ENCODE measurements around the gene TIAM2. TPM values are rescaled to one million over a fixed set of nuclear protein-coding genes. Genes with fewer than 3 reads are reported as not detected.
A peak's percentile ranks its signal among the peaks of the same experiment; 100 is the strongest.

Gene TIAM2
- total RNA-seq, 4 donors from 2014 or later, result 9.2 to 18.2 (median 11.4) TPM

DNA sequence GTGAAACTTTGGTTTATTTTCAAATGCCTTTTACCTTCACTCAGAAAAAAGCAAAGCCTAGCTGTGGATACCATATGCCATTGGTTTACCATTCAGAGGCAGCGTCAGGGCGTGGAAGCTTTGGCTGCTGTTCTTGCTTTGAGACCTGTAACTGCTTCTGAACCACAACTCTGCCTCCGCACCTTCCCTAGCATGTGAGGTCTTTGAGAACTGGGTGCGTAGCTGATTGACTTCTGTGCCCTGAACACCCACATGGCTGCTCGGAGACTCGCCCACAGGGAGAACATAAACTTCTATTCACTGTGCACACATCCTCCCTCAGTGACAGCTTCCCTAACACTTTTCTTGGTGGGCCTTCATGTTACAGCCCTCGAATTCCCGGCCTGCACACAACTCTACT lies 257.5 kb downstream of the TIAM2 start:
- H3K27ac ChIP-seq, result peak overlapping the region in 1 of 4 donors; percentile 62
- no peak for DNase-seq (ENCODE audit: low spot score in 2 of 2)
- WGBS, 2 donors, result 66 to 76% methylated on average over 8 of the region's 8 CpGs
- H3K36me3 ChIP-seq, result peaks cover 0 to 69% (median 6%) of the 10 kb centered on the region in 3 donors
- H3K4me1 ChIP-seq, result peaks cover 0 to 8% (median 0%) of the 10 kb centered on the region in 4 donors
- TF ChIP-seq EP300 (IDR thresholded peaks at IDR 0.05) (peak in 1 of 2 donors; percentile 32), POLR2A (IDR thresholded peaks at IDR 0.05) (no peak)
- no peaks in the 10 kb centered on the region for H3K27me3 ChIP-seq
- H3K4me3 ChIP-seq, result no peak overlapping the region
- no peaks in the 10 kb centered on the region for H3K9me3 ChIP-seq

DNA sequence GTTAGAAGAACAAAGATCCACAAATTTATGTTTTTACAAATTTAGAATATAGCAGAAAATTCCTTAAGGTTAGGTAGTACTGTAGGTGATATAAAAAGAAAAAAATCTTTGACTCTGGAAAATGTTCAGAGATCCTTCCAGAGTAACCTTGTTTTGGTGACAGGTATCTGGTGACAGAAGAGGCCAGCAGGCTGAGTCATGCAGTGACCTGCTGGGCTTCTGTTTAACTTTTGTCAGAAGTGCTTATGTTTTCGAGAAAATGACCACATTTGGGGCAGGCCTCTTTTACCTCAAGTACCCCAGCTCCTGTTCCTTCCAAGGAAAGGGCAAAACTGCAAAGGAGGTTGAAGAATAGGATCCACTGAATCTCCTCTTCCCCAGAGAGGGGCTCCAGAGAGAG lies 258.2 kb downstream of the TIAM2 start:
- Histone ChIP-seq H3K9me3 (no peaks in the 10 kb centered on the region), H3K4me3 (no peak overlapping the region), H3K36me3 (peaks cover 0 to 73% (median 6%) of the 10 kb centered on the region in 3 donors), H3K4me1 (peaks cover 0 to 3% (median 0%) of the 10 kb centered on the region in 4 donors), H3K27me3 (no peaks in the 10 kb centered on the region), H3K27ac (peak overlapping the region in 1 of 4 donors; percentile 62)
- TF ChIP-seq, protein P1, sequence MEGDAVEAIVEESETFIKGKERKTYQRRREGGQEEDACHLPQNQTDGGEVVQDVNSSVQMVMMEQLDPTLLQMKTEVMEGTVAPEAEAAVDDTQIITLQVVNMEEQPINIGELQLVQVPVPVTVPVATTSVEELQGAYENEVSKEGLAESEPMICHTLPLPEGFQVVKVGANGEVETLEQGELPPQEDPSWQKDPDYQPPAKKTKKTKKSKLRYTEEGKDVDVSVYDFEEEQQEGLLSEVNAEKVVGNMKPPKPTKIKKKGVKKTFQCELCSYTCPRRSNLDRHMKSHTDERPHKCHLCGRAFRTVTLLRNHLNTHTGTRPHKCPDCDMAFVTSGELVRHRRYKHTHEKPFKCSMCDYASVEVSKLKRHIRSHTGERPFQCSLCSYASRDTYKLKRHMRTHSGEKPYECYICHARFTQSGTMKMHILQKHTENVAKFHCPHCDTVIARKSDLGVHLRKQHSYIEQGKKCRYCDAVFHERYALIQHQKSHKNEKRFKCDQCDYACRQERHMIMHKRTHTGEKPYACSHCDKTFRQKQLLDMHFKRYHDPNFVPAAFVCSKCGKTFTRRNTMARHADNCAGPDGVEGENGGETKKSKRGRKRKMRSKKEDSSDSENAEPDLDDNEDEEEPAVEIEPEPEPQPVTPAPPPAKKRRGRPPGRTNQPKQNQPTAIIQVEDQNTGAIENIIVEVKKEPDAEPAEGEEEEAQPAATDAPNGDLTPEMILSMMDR (IDR thresholded peaks at IDR 0.05), result no peak
- TF ChIP-seq POLR2A (IDR thresholded peaks at IDR 0.05), result no peak
- TF ChIP-seq EP300 (IDR thresholded peaks at IDR 0.05), result no peak
- 63 to 82% methylated on average over 1 of the region's 1 CpG for WGBS, 2 donors
- no peak for DNase-seq (ENCODE audit: low spot score in 2 of 2)

DNA sequence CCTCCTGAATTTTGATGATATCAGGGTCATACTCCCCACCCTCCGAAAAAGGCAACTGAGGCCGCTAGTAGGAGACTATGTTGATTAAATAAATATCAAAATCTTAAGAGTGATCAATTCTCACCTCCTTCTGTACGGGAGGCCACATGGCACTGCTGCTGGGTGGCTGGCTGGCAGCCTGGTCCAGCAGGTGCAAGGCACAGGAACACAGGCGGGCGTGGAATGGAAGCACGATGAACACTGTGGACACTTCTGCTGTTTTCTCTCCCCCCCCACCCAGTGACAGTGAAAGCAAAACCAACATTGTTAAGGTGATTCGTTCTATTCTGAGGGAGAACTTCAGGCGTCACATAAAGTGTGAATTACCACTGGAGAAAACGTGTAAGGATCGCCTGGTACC lies 259.0 kb downstream of the TIAM2 start:
- WGBS, 2 donors, result 89 to 93% methylated on average over 10 of the region's 10 CpGs
- TF ChIP-seq POLR2A (IDR thresholded peaks at IDR 0.05), result no peak
- TF ChIP-seq, protein P1 (IDR thresholded peaks at IDR 0.05), result no peak
- TF ChIP-seq EP300 (IDR thresholded peaks at IDR 0.05), result no peak
- Histone ChIP-seq H3K4me3 (no peak overlapping the region), H3K4me1 (no peaks in the 10 kb centered on the region), H3K36me3 (peaks cover 0 to 80% (median 6%) of the 10 kb centered on the region in 3 donors), H3K27ac (no peak overlapping the region), H3K27me3 (no peaks in the 10 kb centered on the region), H3K9me3 (no peaks in the 10 kb centered on the region)
- no peak for DNase-seq (ENCODE audit: low spot score in 2 of 2)

DNA sequence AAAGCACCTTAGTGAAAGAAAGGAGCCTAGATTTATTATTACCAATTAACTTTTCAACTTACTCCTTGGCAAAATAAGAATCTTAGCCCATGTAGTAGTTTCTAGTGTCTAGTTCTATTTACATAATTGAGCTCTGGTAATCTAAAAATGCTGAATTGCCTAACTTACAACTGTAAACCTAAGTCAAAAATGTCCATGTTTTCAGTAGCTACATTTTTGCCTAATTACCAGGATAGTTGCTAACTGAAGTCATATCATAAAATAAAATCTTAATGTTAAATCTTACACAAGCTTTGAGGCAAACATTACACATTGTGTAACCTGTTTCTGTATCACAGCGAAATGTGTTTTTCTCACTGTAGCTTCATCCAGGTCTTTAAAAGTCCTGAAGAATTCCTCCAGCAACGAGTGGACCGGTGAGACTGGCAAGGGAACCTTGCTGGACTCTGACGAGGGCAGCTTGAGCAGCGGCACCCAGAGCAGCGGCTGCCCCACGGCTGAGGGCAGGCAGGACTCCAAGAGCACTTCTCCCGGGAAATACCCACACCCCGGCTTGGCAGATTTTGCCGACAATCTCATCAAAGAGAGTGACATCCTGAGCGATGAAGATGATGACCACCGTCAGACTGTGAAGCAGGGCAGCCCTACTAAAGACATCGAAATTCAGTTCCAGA lies 261.1 kb downstream of the TIAM2 start:
- TF ChIP-seq EP300 (IDR thresholded peaks at IDR 0.05), result no peak
- TF ChIP-seq POLR2A (IDR thresholded peaks at IDR 0.05), result no peak
- TF ChIP-seq, protein P1 (IDR thresholded peaks at IDR 0.05), result no peak
- no peak for DNase-seq (ENCODE audit: low spot score in 2 of 2)
- H3K36me3 ChIP-seq, result peaks cover 0 to 84% (median 6%) of the 10 kb centered on the region in 3 donors
- WGBS, 2 donors, result 86 to 89% methylated on average over 10 to 13 of the region's 13 CpGs
- H3K4me1 ChIP-seq, result no peaks in the 10 kb centered on the region
- no peaks in the 10 kb centered on the region for H3K27me3 ChIP-seq
- H3K4me3 ChIP-seq, result no peak overlapping the region
- no peaks in the 10 kb centered on the region for H3K9me3 ChIP-seq
- no peak overlapping the region for H3K27ac ChIP-seq

DNA sequence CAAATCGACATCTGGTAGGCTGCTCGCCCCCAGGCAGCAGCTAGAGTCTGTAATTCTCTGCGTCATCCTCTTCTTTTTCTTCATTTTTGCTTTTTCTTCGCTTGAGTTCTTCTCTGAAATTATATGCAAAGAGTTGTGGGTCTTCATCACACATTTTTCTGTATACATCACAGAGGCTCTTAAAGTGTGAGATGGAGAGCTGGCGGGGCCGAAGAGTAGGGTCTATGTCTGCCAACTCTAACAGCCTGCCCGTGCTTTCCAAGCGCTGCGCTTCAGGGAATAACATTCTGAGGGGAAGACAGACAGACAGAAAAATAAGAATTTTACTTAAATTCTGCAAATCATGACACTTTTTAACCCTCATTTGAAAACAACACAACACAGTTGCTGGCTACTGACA lies 262.7 kb downstream of the TIAM2 start:
- 89 to 93% methylated on average over 9 of the region's 9 CpGs for WGBS, 2 donors
- no peak overlapping the region for H3K4me3 ChIP-seq
- no peak overlapping the region for H3K27ac ChIP-seq
- TF ChIP-seq, protein P1 (IDR thresholded peaks at IDR 0.05), result no peak
- TF ChIP-seq EP300 (IDR thresholded peaks at IDR 0.05) (no peak), POLR2A (IDR thresholded peaks at IDR 0.05) (no peak)
- H3K27me3 ChIP-seq, result no peaks in the 10 kb centered on the region
- H3K4me1 ChIP-seq, result no peaks in the 10 kb centered on the region
- H3K9me3 ChIP-seq, result no peaks in the 10 kb centered on the region
- DNase-seq (ENCODE audit: low spot score in 2 of 2), result no peak
- H3K36me3 ChIP-seq, result peaks cover 0 to 70% (median 6%) of the 10 kb centered on the region in 3 donors

Data from tibial nerve (tissue), 4 donors.